Endothelial cell of umbilical vein (primary cell): ENCODE data around the gene ATAD1. TPM values are rescaled to one million over a fixed set of nuclear protein-coding genes. Genes with fewer than 3 reads are reported as not detected.
A peak's percentile ranks its signal among the peaks of the same experiment; 100 is the strongest.
"Not testable (repeated sequence)": the region's sequence is repeated elsewhere in the genome, so short reads cannot be mapped to it uniquely, and the experiment has no call there.

ENCODE experiments used
- BruUV-seq: library from RNA; stranded (reverse); fragments of 400-500 nt; replicated peaks from 2 replicates; lab custom pipeline; 2021; lab: Mats Ljungman, UMichigan
- CTCF ChIA-PET: fragments of 300-600, 350-600 bp; sonication (Branson Sonifier 250); formaldehyde crosslinking; loops from one replicate; lab custom pipeline; 2021; ENCODE audit warnings: antibody characterized with exemption, inconsistent platforms; lab: Charles Lee
- POLR2A ChIA-PET: fragments of 300-600, 350-600 bp; sonication (Branson Sonifier 250); formaldehyde crosslinking; loops from one replicate; lab custom pipeline; 2021; ENCODE audit warnings: antibody characterized with exemption, inconsistent platforms; lab: Charles Lee
- DNase-seq: peaks from one replicate; pipeline ENCODE4 v3.0.0-alpha.2; 2011; ENCODE audit warnings: low read depth, low spot score
- FAIRE-seq: peaks from 2 replicates; lab custom pipeline; 2011; peaks lifted over from hg19 to GRCh38; lab: Jason Lieb, UNC
- H2AFZ ChIP-seq: 2 replicates; pipeline ENCODE4 v1.6.0; 2012; ENCODE audit warnings: low read depth, low read length, control low read depth, inconsistent platforms
- H3K27ac ChIP-seq: 2 replicates; pipeline ENCODE4 v1.5.1; 2011; ENCODE audit warnings: low read depth, mild to moderate bottlenecking, control low read depth, low read length, moderate library complexity; ENCODE audit not compliant: insufficient read depth
- H3K27me3 ChIP-seq, 2 experiments: 2 replicates each; pipeline versions ENCODE4 v1.6.0 to v1.6.1; 2011; ENCODE audit warnings: low read length in 2 of 2, mixed read lengths in 1 of 2; ENCODE audit not compliant: control insufficient read depth in 2 of 2, insufficient read depth in 2 of 2
- H3K36me3 ChIP-seq, 2 experiments: 2 replicates in 1 of 2; 3 replicates in 1 of 2; pipeline ENCODE4 v1.5.1; 2011; ENCODE audit warnings: low read length in 2 of 2, mild to moderate bottlenecking in 1 of 2, moderate library complexity in 1 of 2; ENCODE audit not compliant: control insufficient read depth in 2 of 2, insufficient read depth in 2 of 2; ENCODE audit errors: extremely low read depth in 1 of 2
- H3K4me1 ChIP-seq: 3 replicates; pipeline ENCODE4 v1.5.1; 2011; ENCODE audit warnings: mild to moderate bottlenecking, low read length; ENCODE audit not compliant: control insufficient read depth, insufficient read depth; ENCODE audit errors: extremely low read depth
- H3K4me2 ChIP-seq: 2 replicates; pipeline ENCODE4 v1.6.1; 2011; ENCODE audit warnings: low read length, control low read depth, mixed read lengths; ENCODE audit not compliant: insufficient read depth
- H3K4me3 ChIP-seq, 3 experiments: fragments of 200-600 bp in 1 of 3; sonication (generic), shearing (Covaris generic) in 1 of 3; replicated peaks in 1 of 3; 2 replicates each; pipeline ENCODE4 v1.5.1; 2011 to 2016; ENCODE audit warnings: control low read depth in 3 of 3, low read length in 3 of 3, mild to moderate bottlenecking in 2 of 3, inconsistent platforms in 1 of 3, low read depth in 1 of 3, moderate library complexity in 1 of 3; ENCODE audit not compliant: insufficient read depth in 1 of 3
- H3K79me2 ChIP-seq: 2 replicates; pipeline ENCODE4 v1.6.0; 2012; ENCODE audit warnings: low read length, inconsistent platforms; ENCODE audit not compliant: control insufficient read depth, insufficient read depth
- H3K9ac ChIP-seq: replicated peaks from 2 replicates; pipeline ENCODE3; 2011; ENCODE audit warnings: low read length, control low read depth; ENCODE audit not compliant: insufficient read depth; ENCODE audit errors: extremely low read depth
- H3K9me1 ChIP-seq: replicated peaks from 3 replicates; pipeline ENCODE4 v1.6.0; 2011; ENCODE audit warnings: mild to moderate bottlenecking, low read length; ENCODE audit not compliant: control insufficient read depth, insufficient read depth; ENCODE audit errors: extremely low read depth
- H3K9me3 ChIP-seq: replicated peaks from 2 replicates; pipeline ENCODE4 v1.5.1; 2012; ENCODE audit warnings: low read length, inconsistent platforms; ENCODE audit not compliant: control insufficient read depth, insufficient read depth
- H4K20me1 ChIP-seq: replicated peaks from 2 replicates; pipeline ENCODE3; 2011; ENCODE audit warnings: mild to moderate bottlenecking, low read length; ENCODE audit not compliant: control insufficient read depth, insufficient read depth; ENCODE audit errors: extremely low read depth
- EZH2 ChIP-seq: IDR thresholded peaks from 2 replicates; pipeline ENCODE4 v1.6.1; 2012; ENCODE audit warnings: borderline replicate concordance, low read depth, mild to moderate bottlenecking, moderate library complexity, low read length, inconsistent platforms; ENCODE audit not compliant: severe bottlenecking
- POLR2A ChIP-seq: IDR thresholded peaks from 2 replicates; pipeline ENCODE4 v1.6.1; 2012; ENCODE audit warnings: low read depth, mild to moderate bottlenecking, control low read depth, low read length
- POLR2AphosphoS5 ChIP-seq: IDR thresholded peaks from 2 replicates; pipeline ENCODE4 v1.6.1; 2012; ENCODE audit warnings: low read depth, mild to moderate bottlenecking, control low read depth, low read length, moderate library complexity; ENCODE audit not compliant: insufficient read depth
- dilution Hi-C: fragments of 300-500 bp; cut with MboI; formaldehyde crosslinking; loops from one replicate; pipeline ENCODE4 v1.15.0; 2019; ENCODE audit warnings: low sequenced_read_pairs; ENCODE audit not compliant: extremely low pct_ligation_motif_present
- intact Hi-C: fragments of 100-400 bp; cut with micrococcal nuclease; formaldehyde crosslinking; loops from one replicate; pipeline ENCODE4 v1.10.0; 2022
- polyA plus RNA-seq, 4 experiments: library from polyadenylated mRNA; depleted of rRNA in 3 of 4; stranded (reverse) in 3 of 4; unstranded in 1 of 4; fragments of >200 nt; gene quantifications; 2 replicates each; pipeline versions ENCODE4 v1.2.1 to v1.2.3, GENCODE V29; 2011 to 2012; ENCODE audit warnings: missing spikeins in 1 of 4
- total RNA-seq: library from RNA; stranded (reverse); gene quantifications from 2 replicates; pipeline ENCODE4 v1.2.3, GENCODE V29; 2021
- TF ChIP-seq, protein P1 (sequence below), 2 donors: IDR thresholded peaks; 1 replicate in 1 of 2; 2 replicates in 1 of 2; pipeline ENCODE4 v1.5.1; 2011; ENCODE audit warnings: low read length in 2 of 2, mild to moderate bottlenecking in 2 of 2, moderate library complexity in 2 of 2, control low read depth in 1 of 2, inconsistent platforms in 1 of 2, low read depth in 1 of 2; ENCODE audit not compliant: insufficient read depth in 1 of 2; ENCODE audit errors: extremely low read depth in 1 of 2
- TF ChIP-seq, protein P2 (sequence below): IDR thresholded peaks from 2 replicates; pipeline ENCODE4 v1.6.1; 2011; ENCODE audit not compliant: insufficient read depth, insufficient read length

The ATAD1 gene
- total and polyA plus RNA-seq, 2 donors (not counting 3 experiments of a cell fraction or from before 2014, with no cell fraction given): 5.2 to 25.8 TPM

DNA sequence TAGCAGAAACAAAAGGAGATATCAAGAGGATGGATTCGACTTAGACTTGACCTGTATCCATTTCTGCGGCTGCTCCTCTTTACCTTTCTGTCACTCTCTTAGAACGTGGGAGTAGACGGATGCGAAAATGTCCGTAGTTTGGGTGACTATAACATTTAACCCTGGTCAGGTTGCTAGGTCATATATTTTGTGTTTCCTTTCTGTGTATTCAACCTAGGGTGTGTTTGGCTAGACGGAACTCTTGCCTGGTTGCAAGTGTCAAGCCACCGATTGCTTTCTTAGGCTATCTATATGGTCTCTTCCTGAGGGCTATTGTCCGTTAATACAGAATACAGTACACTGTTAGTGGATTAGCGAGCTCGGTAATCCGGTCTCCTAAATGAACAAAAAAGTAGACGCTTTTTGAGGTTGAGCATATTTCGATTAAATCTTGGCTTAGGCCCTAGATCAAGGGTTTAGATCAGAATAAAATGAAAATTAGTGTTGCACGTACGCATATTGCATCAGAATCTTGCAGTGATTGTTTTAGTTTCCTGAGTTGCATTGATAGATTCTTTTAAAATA is 46.6 kb upstream of the ATAD1 start:
- no peaks in the 10 kb centered on the region for H3K9me1 ChIP-seq
- peak; percentile 59 for DNase-seq
- peaks cover 19% of the 10 kb centered on the region for H3K4me1 ChIP-seq
- H3K27me3 ChIP-seq: no peaks in the 10 kb centered on the region
- H3K4me2 ChIP-seq: peak overlapping the region; percentile 99
- ChIA-PET CTCF (interaction anchor here (1.2 to 10.2 kb wide), 5 partner anchors 10 to 689 kb away, joined by 3 to 178 read pairs (median 10); no protein-coding TSS in a partner anchor), POLR2A (interaction anchor here (4.0 kb wide), 1 partner anchor 525 kb away, joined by 17 read pairs; no protein-coding TSS in a partner anchor)
- BruUV-seq: TSS peak; percentile 35
- FAIRE-seq: no peak
- intact Hi-C loops (loop anchor here (5.0 to 10.0 kb wide), 2 partner anchors 198 to 330 kb away; no protein-coding TSS in a partner anchor), dilution Hi-C loops (loop anchor here (25.0 kb wide), 1 partner anchor 698 kb away; no protein-coding TSS in a partner anchor)
- H4K20me1 ChIP-seq: peaks cover 3% of the 10 kb centered on the region
- H2AFZ ChIP-seq: no peak overlapping the region
- H3K4me3 ChIP-seq: peak overlapping the region; percentile 50 to 99 (median 93)
- peak overlapping the region; percentile 6 for H3K27ac ChIP-seq
- H3K9ac ChIP-seq: peak overlapping the region; percentile 86
- TF ChIP-seq EZH2 (no peak), POLR2AphosphoS5 (no peak), POLR2A (no peak)
- TF ChIP-seq, protein P1, sequence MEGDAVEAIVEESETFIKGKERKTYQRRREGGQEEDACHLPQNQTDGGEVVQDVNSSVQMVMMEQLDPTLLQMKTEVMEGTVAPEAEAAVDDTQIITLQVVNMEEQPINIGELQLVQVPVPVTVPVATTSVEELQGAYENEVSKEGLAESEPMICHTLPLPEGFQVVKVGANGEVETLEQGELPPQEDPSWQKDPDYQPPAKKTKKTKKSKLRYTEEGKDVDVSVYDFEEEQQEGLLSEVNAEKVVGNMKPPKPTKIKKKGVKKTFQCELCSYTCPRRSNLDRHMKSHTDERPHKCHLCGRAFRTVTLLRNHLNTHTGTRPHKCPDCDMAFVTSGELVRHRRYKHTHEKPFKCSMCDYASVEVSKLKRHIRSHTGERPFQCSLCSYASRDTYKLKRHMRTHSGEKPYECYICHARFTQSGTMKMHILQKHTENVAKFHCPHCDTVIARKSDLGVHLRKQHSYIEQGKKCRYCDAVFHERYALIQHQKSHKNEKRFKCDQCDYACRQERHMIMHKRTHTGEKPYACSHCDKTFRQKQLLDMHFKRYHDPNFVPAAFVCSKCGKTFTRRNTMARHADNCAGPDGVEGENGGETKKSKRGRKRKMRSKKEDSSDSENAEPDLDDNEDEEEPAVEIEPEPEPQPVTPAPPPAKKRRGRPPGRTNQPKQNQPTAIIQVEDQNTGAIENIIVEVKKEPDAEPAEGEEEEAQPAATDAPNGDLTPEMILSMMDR (IDR thresholded peaks at IDR 0.05; ENCODE audit: extremely low read depth in 1 of 2, insufficient read depth in 1 of 2, low read depth in 1 of 2, low read length in 2 of 2): no peak
- TF ChIP-seq, protein P2, sequence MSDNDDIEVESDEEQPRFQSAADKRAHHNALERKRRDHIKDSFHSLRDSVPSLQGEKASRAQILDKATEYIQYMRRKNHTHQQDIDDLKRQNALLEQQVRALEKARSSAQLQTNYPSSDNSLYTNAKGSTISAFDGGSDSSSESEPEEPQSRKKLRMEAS: no peak
- no peaks in the 10 kb centered on the region for H3K9me3 ChIP-seq
- peaks cover 56% of the 10 kb centered on the region for H3K79me2 ChIP-seq
- no peaks in the 10 kb centered on the region for H3K36me3 ChIP-seq

DNA sequence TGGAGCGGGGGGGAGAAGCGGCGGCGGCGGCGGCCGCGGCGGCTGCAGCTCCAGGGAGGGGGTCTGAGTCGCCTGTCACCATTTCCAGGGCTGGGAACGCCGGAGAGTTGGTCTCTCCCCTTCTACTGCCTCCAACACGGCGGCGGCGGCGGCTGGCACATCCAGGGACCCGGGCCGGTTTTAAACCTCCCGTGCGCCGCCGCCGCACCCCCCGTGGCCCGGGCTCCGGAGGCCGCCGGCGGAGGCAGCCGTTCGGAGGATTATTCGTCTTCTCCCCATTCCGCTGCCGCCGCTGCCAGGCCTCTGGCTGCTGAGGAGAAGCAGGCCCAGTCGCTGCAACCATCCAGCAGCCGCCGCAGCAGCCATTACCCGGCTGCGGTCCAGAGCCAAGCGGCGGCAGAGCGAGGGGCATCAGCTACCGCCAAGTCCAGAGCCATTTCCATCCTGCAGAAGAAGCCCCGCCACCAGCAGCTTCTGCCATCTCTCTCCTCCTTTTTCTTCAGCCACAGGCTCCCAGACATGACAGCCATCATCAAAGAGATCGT is 46.0 kb upstream of the ATAD1 start:
- H3K79me2 ChIP-seq: peaks cover 50% of the 10 kb centered on the region
- peak; percentile 48 for FAIRE-seq
- ChIA-PET CTCF (interaction anchor here (1.1 to 10.2 kb wide), 6 partner anchors 11 to 690 kb away, joined by 3 to 178 read pairs (median 8); partner anchors contain the start of gene ATAD1), POLR2A (interaction anchor here (4.0 kb wide), 1 partner anchor 525 kb away, joined by 17 read pairs; no protein-coding TSS in a partner anchor)
- H3K4me1 ChIP-seq: peaks cover 18% of the 10 kb centered on the region
- H3K4me3 ChIP-seq: peak overlapping the region; percentile 50 to 99 (median 93)
- not testable (repeated sequence) for H3K36me3 ChIP-seq, BruUV-seq, H3K9me3 ChIP-seq, H3K9me1 ChIP-seq, H2AFZ ChIP-seq, H3K27me3 ChIP-seq, DNase-seq, H4K20me1 ChIP-seq
- H3K27ac ChIP-seq: peak overlapping the region; percentile 6
- H3K4me2 ChIP-seq: peak overlapping the region; percentile 99
- peak overlapping the region; percentile 86 for H3K9ac ChIP-seq
- dilution Hi-C loops (loop anchor here (25.0 kb wide), 1 partner anchor 698 kb away; no protein-coding TSS in a partner anchor), intact Hi-C loops (loop anchor here (1.0 to 10.0 kb wide), 5 partner anchors 63 to 380 kb away; no protein-coding TSS in a partner anchor)
